Measurements from ENCODE around the gene CCSER1.
"Not testable (repeated sequence)": the region's sequence is repeated elsewhere in the genome, so short reads cannot be mapped to it uniquely, and the experiment has no call there.

The CCSER1 gene

DNA sequence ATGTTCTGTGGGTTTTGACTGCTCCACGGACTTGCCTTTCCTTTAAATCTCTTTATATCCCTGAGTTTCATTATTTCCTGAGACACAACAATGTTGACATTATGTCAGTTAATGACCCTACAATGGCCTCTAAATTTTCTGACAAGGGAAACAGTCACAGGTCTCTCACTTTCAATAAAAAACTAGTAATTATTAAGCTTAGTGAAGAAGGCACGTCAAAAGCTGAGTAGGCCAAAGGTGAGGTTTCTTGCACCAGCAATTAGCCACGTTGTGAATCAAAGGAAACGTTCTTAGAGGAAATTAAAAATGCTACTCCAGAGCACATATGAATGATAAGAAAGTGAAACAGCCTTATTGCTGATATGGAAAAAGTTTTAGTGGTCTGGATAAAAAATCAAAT is 1246.4 kb downstream of the CCSER1 start:
- DNase-seq (ENCODE audit: low spot score) = no peak

DNA sequence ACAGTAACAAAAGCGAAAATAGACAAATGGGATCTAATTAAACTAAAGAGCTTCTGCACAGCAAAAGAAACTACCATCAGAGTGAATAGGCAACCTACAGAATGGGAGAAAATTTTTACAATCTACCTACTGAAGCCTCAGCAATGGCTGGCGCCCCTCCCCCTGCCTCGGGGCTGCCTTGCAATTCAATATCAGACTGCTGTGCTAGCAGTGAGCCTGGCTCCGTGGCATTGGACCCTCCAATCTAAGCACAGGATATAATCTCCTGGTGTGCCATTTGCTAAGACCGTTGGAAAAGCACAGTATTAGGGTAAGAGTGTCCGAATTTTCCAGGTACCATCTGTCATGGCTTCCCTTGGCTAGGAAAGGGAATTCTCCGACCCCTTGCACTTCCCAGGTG is 1278.2 kb downstream of the CCSER1 start:
- DNase-seq (ENCODE audit: low spot score) = not testable (repeated sequence)

DNA sequence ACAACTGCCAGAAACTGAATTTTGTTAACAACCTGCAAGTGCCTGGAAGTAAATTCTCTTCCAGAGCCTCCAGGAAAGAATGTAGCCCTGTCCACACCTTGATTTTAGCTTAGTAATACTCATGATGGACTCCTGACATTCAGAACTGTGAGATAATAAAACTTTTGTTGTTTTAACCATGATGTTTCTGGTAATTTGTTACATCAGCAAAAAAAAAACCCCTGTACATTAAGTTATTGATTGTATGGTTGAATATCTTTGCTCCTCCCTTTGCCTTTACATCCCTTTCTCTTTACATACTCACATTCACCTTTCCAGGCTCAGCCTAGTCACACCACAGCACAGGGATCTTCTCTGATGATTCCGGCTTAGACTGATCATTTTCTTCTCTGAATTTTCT is 1294.8 kb downstream of the CCSER1 start:
- DNase-seq (ENCODE audit: low spot score) = no peak

DNA sequence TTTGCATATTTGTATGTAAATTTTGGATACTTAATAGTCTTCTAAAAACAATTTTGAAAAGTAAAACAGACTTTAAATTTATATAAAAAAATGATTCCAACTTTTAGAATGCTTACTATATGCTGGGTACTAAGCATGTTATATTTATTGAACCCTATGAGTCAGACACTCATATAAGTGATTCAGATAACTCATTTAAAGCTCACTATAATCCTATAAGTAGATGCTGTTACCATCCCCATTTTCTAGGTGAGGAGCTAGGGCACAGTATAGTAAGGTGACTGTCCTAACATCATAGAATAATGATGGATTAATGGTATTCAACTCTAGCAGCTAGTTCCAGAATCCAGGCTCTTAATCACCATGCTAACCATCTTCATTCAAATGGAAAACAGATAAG is 1299.5 kb downstream of the CCSER1 start:
- DNase-seq (ENCODE audit: low spot score) = no peak

DNA sequence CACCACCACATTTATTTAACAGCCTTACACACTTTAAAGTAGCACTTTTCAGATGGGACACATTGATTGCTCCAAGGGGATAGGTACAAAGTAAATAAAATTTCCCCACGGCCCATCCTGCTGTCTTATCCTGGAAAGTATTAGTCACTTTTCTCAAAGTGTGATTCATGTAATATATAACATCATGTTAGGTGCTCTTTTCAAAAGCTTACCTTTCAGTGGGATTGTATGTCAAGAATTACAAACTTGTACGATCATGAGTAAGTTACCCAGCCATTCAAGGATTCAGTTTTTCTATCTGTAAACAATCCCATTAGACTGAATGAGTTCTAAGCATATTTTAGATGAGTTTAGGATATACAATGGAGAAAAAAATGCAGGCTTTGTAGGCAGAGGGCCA is 1300.0 kb downstream of the CCSER1 start:
- no peak for DNase-seq (ENCODE audit: low spot score)

DNA sequence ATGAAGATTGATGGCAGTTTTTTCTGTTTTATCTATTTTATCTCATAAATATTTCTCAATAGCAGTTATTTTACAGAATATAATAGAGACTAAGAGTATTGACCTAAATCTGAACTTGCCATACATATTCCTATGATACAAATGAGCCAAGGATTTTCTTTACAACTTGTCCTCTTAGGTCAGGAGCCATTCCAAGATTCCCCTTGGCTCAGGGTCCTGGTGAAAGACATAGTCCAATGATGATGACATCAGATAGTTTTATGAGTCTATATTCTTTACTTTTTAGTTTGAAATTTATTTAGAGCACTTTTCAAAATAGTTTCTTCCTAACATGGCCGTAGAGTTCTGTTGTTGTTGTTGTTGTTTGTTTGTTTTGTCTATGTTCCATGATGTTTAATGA is 1307.4 kb downstream of the CCSER1 start:
- DNase-seq (ENCODE audit: low spot score) = no peak

DNA sequence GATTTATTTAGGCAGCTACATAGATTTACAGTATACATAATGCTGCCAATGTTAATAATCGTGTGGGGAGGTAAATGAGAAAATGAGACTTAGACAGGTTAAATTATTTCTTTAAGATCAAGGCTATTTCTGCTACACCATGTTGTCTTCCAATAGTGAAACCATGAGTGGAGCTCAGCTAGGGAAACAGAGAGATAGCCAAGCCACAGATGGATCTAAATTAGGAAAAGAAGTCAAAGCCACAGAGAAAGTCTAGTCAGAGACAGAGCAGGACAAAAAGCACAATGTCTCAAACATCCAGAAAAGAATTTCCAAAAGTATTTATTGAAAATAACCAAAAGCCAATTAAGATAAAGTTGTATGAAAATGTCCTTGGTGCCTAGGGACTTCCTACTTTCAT is 1309.4 kb downstream of the CCSER1 start:
- DNase-seq (ENCODE audit: low spot score) = no peak

DNA sequence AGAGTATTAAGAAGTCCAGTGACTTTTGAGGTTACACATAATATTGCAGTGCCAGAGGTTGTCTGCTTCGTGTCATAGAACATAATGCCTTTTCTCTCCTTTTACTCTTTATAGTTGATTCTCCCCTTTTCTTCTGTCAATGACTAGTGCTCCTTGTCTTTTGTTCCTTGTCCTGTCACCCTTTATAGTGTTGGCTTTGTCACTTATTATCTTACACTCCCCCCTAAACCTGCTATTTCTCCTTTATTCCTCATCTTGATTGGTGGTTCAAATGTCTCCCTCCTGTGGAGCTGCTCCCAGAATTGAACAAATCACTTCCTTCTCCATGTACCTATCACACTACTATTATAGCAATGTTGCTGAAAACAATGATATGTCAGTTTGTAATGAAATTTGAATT is 1320.0 kb downstream of the CCSER1 start:
- DNase-seq (ENCODE audit: low spot score) = no peak

DNA sequence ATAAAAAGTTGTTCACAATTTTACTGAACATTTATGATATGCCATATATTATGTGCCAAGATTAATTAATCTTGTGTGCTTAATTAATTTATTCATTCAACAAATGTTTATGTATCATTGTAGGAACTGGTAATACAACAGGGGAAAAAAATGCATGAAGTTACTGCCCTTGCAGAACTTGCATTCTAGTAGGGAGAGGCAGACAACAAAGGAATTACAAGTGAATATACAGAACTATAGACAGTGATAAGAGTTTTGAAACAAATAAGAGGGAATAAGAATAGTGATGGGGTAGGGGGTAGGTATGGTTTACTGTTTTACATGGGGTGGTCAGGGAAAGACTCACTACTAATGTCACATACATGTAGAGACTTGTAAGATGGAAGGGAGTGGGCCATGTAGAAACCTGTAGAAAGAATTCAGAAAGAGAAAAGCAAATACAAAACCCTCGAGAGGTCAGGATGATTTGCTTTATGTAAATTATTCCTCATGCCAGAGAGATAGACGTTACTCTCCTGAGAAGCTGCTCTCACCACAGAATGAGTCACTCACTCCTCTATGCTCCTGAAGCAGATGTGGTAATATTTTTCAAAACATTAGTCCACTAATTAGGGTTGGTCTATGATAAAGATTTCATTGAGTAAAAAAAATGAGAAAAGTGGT is 1321.6 kb downstream of the CCSER1 start:
- DNase-seq (ENCODE audit: low spot score) = no peak

DNA sequence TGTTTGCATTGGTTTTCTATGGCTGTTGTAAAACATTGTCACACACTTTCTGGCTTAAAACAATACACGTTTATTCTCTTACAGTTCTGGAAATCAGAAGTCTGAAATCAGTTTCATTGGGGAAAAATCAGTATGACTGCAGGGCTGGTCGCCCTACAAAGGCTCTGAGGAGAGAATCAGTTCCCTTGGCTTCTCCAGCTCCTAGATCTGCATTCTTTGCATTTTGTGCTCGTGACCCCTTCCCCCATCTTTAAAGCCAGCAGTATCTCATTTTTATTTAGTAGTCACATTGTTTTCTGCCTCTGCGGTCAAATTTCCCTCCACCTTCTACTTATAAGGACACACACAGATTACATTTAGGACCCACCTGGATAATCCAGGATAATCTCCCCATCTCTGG is 1326.9 kb downstream of the CCSER1 start:
- DNase-seq (ENCODE audit: low spot score) = no peak

DNA sequence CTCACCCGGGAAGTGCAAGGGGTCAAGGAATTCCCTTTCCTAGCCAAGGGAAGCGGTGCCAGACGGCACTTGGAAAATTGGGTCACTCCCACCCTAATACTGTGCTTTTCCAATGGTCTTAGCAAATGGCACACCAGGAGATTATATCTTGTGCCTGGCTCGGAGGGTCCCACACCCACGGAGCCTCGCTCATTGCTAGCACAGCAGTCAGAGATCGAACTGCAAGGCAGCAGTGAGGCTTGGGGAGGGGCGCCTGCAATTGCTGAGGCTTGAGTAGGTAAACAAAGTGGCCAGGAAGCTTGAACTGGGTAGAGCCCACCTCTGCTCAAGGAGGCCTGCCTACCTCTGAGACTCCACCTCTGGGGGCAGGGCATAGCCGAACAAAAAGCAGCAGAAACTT is 1335.4 kb downstream of the CCSER1 start:
- not testable (repeated sequence) for DNase-seq (ENCODE audit: low spot score)

DNA sequence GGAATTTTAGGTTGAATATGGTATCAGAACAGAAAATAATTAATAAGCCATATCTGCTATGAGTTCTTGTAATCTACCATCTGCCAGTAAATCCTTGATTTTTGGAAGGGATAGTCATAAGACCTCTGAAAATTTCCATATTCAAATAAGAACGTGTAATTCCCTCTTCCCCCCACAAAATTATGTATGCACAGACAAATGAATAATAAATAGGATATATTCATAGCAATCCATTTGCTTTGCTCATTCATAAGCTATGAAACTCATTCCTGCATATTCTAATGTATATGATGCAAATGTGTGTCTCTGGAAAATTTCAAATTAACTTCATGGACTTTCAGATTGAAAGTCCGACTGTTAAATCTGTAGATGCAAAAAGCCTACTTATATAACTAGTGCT is 1343.5 kb downstream of the CCSER1 start:
- peak; percentile 28 for DNase-seq (ENCODE audit: low spot score)

DNA sequence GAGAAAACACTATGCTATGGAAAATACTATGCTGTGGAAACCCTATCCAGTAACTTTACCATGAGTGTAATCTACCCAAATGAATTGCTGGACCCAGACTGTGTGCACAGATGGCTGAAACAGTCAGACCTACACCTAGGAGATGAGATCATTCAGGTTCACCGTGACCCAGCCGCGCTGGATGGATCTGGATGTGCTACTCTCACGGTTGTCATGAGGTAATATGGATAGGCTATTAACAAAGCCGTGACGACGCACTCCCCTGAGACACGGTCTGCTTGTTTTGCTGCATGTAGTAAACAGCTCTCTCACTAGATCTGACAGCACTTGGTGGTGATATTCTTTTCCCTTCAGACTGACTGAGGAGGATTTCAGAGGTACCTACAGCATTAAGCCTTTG is 1344.1 kb downstream of the CCSER1 start:
- DNase-seq (ENCODE audit: low spot score) = peak; percentile 97

DNA sequence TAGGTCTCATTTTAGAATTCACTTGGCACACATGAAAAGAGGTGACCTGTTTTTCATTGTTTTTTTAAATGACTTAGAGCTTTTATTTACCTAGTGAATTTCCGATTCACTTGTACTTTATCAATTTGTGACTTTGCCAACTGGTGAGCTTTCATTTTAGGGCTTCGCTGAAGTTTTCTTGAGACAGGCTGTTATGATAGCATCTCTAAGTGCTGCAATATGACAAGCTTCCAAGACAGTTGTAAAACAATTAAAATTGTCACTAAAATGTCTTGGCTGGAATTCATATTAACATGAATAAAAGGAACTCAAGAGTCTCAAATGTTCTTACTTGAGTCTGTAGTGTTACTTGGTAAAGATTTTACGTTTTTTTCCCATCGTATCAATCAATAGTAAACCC is 1344.9 kb downstream of the CCSER1 start:
- peak; percentile 45 for DNase-seq (ENCODE audit: low spot score)

DNA sequence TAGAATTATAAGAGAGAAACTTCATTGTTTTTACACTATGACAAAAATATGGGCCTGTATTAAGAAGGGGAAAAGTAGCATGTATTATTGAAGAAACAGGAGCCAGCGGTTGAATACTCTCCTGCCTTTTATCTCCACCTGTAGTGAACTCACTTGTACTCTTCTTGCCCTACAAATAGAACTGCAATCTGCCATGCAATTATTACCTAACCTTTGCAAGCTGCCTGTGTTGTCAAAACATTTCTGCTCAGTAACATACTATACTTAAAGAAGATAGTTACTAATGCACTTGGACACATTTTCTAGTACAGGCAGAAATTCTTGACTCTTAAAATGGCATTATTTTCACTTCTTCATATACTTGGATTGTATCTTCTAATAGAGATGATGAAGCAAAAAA is 1358.2 kb downstream of the CCSER1 start:
- DNase-seq (ENCODE audit: low spot score) = peak; percentile 28

DNA sequence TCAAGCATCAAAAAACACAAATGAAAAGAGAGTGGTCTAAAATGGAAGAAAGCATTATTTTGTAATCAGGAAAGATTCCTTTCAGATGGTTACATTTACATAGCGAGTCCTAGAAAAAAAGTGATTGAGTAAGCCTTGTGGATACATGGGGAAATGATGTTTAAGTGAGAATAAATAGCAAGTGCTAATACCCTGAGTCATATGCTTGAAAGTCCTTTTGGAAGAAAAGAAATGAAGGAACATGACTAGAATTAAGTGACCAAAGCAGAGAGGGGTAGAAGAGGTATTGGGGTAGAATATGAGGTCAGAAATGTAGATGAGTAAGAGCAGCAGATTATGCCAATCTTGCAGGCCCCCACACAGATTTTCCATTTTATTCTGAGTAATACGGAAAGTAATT is 1361.8 kb downstream of the CCSER1 start:
- DNase-seq (ENCODE audit: low spot score) = no peak

DNA sequence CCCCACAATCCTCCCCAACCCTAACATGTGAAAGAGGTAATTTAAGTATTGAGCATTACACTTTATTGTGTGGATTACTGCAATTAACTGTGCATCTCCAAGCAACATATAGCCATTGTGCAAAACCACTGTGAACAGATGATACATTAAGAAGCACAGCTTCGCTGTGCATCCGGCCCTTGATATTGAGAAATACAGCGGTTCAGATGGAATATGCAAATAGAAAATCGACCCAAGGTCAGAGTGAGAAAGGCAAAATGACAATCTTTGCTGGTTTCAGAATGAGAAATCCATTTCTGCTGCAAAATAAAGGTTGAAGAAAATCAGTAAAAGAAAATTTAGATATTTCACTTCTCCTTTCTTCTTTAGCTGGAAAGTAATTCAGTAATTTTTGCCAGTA is 1370.7 kb downstream of the CCSER1 start:
- no peak for DNase-seq (ENCODE audit: low spot score)

DNA sequence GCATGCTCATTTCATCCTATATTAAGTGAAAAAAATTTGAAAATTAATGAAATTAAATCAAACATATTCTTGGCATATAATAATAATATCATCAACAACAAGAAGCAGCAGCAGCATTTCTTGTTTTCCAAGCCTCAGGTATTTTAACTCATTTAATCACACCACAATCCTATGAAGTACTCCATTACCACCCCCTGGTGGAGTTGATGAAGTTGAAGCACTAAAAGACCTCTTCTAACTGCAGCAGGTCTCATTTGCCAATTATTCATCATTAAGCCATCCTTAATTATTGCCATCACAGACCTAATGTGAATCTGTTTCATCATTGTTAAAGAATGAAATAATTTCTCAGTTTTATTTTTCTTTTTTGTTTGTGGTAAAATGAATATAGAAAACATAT is 1375.2 kb downstream of the CCSER1 start:
- no peak for DNase-seq (ENCODE audit: low spot score)

DNA sequence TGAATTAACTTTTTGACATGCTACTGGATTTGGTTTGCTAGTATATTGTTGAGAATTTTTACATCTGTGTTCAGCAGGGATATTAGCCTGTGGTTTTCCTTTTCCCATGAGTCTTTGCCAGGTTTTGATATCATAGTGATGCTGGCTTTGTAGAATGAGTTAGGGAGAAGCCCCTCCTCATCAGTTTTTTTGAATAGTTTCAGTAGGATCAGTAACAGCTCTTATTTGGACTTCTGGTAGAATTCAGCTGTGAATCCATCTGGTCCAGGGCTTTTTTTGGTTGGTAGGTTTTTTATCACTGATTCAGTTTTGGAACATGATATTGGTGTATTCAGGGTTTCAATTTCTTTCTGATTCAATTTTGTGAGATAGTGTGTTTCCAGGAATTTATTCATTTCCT is 1386.1 kb downstream of the CCSER1 start:
- DNase-seq (ENCODE audit: low spot score) = no peak

DNA sequence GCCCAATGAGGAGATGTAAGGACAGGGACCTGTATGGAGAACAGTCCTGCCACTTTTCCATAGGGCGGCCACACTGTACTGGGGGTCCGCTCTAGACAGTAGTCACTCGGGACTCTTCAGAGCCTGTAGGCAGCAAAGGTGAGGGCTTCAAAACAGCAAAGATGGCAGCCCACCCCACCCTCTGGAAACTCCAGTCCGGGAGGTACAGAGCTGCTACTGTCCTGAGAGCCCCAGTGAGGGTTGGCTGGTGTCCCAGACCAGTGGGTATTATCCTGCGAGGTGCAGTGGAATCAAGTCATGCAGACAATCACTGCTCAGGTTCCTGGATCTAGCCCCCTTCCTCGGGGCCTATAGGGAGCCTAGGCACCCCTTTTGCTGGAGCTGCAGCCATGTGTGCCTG is 1392.0 kb downstream of the CCSER1 start:
- no peak for DNase-seq (ENCODE audit: low spot score)

DNA sequence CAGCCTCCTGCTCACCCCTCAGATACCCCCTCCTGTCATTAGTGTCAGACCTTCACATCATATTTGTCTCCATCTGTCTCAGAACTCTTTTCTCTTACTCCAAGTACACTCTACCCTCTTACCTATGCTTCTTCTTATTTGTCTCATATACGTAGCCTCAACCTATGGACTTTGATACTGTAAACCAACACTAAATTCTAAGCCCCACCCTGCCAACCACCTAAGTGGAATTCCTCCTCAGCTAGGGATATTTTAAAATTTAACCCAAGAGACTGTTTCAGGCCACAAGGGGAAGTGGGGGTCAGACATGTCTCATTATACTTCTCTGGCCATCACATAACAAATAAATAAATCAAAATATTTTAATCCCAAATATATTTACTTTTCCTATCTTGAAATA is 1398.4 kb downstream of the CCSER1 start:
- DNase-seq (ENCODE audit: low spot score) = no peak

DNA sequence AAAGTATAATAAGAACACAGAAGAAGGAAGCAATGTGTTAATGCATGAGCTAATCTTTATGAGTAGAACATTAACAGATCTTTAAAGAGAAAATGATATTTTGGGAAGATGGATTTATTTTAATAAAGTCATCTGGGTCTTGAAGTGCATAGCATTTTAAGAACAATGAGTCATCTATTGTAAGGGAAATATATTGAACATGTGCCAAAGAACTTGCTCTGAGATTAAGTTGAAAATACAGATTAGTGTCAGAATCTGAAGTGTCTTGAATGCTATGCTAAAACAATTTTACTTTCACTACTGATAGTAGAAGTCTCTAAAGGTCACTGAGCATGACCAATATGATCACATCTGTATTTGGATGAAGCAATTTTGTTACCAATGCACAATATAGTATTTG is 1399.9 kb downstream of the CCSER1 start:
- no peak for DNase-seq (ENCODE audit: low spot score)

DNA sequence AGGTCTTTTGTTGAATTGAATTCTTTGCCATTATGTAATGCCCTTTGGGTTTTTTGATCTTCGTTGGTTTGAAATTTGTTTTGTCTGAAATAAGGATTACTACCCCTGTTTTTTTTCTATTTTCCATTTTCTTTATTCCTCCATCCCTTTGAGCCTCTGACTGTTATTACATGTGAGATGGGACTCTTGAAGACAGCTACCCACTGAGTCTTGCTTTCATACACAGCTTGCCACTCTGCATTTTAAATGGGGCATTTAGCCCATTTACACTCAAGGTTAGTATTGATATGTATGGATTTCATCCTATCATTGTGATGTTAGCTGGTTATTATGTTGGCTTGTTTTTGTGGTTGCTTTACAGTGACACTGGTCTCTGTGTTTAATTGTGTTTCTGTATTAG is 1440.4 kb downstream of the CCSER1 start:
- no peak for DNase-seq (ENCODE audit: low spot score)

DNA sequence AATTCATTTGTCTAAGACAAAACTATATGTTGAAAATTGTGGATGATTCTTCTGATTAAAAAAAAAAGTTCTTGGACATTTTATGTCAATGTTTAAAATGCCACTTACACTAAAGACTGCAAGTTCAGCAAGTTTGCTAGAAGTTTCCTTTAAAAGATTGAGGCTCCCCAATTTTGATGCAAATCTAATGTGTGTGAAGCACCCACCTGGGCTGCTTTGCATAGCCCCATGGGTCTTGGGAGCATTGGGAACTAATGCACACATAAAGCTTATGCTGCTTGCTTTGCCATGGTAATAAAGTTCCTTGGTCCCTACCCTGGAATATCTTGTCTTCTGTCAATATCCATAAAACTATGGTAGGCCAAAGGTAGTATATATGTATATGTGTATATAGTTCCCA is 1450.7 kb downstream of the CCSER1 start:
- no peak for DNase-seq (ENCODE audit: low spot score)

DNA sequence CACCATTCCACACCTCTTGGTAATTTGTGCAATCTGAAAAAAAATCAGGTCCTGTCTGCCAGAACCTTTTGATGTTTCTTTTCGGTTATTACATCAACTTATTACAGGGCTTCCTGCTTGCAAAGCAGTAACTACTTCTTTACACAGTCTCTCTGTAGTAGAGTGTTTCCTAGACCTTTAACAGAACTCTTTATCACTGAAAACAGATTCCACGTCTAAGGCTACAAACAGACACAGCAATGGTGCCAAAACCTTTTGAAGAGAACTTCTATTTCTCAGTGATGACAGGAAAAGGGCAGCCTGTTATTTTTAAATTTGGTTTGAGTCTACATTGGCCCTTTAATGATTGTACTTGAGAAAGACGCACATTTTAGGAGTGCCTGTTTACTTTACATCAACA is 1463.1 kb downstream of the CCSER1 start:
- no peak for DNase-seq (ENCODE audit: low spot score)
